NOMO-1 treated with dmso at 0.1 percent for 144 hours (cell line): ENCODE data around the gene SRPRB.

Source experiments
- DNase-seq: peaks from one replicate; lab custom pipeline; 2025; ENCODE audit not compliant: unreplicated experiment; lab: John Stamatoyannopoulos, UW

Gene SRPRB

GRCh38 chr3:133864616-133865015 is 59.0 kb downstream of the SRPRB start:
- DNase-seq, result no peak

DNA sequence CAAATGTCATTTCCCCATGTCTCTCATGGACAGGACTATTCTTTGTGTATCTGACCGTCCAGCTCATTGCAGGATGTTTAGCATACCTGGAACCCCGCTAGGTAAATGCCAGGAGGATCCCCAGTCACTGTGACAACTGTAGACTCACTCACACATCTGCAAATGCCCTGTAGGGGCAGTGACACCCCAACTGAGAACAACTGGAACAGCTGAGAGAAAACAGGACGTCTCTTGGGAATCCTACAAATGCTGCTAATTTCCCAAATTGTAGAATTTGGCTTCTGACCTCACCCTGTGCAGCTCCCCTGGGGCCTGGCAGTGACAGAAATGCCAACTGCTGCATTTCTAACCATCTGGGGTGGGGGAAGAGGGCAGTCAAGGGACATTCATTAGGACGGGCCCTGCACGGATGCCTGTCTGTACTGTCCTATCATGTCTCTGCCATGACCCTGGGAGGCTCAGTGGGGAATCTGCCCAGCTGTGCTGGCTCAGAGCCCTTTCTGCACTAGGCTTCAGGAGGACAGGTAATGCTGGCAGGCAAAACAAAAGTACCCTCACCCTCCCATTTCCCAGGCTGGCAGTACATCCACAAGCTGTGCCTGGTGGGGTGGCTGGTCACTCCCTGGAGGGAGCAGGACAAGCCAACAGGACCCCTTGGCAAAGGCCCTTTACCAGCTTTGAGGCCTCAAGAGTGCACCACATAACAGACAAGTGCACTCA is 59.7 kb downstream of the SRPRB start:
- DNase-seq, result no peak

DNA sequence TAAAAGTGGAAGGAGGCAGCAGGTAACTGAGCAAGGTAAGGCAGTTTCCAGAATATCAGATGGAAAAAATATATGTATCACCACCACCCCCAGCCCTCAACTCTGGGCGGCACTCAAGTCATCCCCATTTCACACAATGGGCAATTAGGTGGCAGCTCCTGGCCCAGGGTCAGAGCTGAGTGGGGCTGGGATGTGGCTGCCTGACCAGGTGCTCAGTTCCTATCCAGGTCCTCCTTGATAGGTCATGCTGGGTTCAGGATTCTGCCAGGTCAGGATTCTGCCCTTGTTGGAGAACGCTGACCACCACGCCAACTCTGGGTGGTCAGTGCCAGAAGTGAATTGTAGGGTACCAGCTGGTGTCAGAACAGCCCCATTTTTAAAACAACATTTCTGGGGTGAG is 60.5 kb downstream of the SRPRB start:
- no peak for DNase-seq

GRCh38 chr3:133868186-133868585 is 62.6 kb downstream of the SRPRB start:
- DNase-seq, result no peak

DNA sequence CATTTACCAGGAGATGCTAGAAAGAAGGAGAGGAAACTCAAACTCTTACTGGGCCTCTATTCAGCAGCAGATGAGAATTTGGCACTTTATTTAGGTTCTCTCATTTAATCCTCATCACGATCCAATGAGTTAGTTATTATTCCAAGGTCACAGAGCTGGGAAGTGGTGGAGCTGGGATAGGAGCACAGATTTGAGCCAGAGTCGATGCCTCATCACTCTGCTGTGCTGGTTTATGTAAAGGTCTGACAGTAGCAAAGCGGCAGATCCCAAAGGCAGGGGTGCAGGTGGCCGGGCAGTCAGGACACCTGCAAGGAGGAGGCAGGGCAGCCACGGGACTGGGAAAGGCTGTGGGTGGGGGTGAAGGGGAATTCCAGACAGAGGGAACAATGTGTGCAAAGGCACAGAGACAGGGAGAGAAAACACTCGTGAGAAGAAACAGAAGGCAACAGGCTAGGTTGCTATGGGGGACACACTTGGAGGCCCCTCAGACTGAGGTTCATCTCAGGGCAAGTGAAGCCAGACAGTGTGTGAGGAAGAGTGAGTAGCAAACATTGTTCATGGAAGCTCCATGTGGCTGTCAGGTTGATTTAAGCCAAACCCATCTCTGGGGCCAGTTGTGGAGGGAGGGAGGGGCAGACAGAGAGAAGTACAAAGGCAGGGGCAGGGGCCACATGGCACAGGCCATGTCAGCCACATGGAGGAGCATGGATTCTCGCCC is 63.3 kb downstream of the SRPRB start:
- DNase-seq, result no peak

GRCh38 chr3:133869586-133869985 is 64.0 kb downstream of the SRPRB start:
- DNase-seq, result no peak

- no peak for DNase-seq
These were observed 65.2 kb downstream of the SRPRB start for GRCh38 chr3:133870822-133871221.
